Mesodermal cell (in vitro differentiated cells): ENCODE measurements around the gene PRICKLE2.

ENCODE experiments used
- H3K27ac ChIP-seq: 2 replicates; pipeline ENCODE4 v1.7.0; 2013; ENCODE audit warnings: mild to moderate bottlenecking, low read depth, low read length, moderate library complexity; ENCODE audit not compliant: severe bottlenecking
- H3K36me3 ChIP-seq: 2 replicates; pipeline ENCODE4 v1.7.1; 2013; ENCODE audit warnings: mild to moderate bottlenecking, low read length, moderate library complexity; ENCODE audit not compliant: control insufficient read depth, insufficient read depth
- H3K4me1 ChIP-seq: one replicate; pipeline ENCODE4 v1.7.1; 2013; ENCODE audit warnings: mild to moderate bottlenecking, low read length; ENCODE audit not compliant: insufficient read depth, control insufficient read depth, poor library complexity, severe bottlenecking
- H3K4me3 ChIP-seq: 2 replicates; pipeline ENCODE4 v1.7.0; 2013; ENCODE audit warnings: low read length, control low read depth, mild to moderate bottlenecking; ENCODE audit not compliant: insufficient read depth, poor library complexity, severe bottlenecking; ENCODE audit errors: extremely low read depth
- H3K9me3 ChIP-seq: 2 replicates; pipeline ENCODE4 v1.7.1; 2013; ENCODE audit warnings: mild to moderate bottlenecking, low read length, moderate library complexity; ENCODE audit not compliant: control insufficient read depth
- WGBS, 2 experiments: methylation state at CpG; one replicate each; pipeline ENCODE4 v1.1.5; 2013; ENCODE audit warnings: missing lambda C conversion rate in 2 of 2; ENCODE audit not compliant: insufficient coverage in 2 of 2; 5-methylcytosine and 5-hydroxymethylcytosine counted together

The PRICKLE2 gene

GRCh38 chr3:64234571-64234970 lies 9.3 kb upstream of the PRICKLE2 start:
- H3K27ac ChIP-seq: no peak overlapping the region
- WGBS, 2 experiments: no CpG with 5 or more reads among the region's 5 CpGs
- H3K36me3 ChIP-seq: peaks cover 54% of the 10 kb centered on the region
- H3K4me3 ChIP-seq: no peak overlapping the region
- peaks cover 11% of the 10 kb centered on the region for H3K4me1 ChIP-seq
- H3K9me3 ChIP-seq: peaks cover 10% of the 10 kb centered on the region

GRCh38 chr3:64232821-64233220 lies 7.6 kb upstream of the PRICKLE2 start:
- H3K9me3 ChIP-seq: peaks cover 8% of the 10 kb centered on the region
- peaks cover 52% of the 10 kb centered on the region for H3K36me3 ChIP-seq
- WGBS, 2 experiments: 90 to 100% methylated on average over 3 to 4 of the region's 4 CpGs
- H3K27ac ChIP-seq: no peak overlapping the region
- H3K4me1 ChIP-seq: no peaks in the 10 kb centered on the region
- no peak overlapping the region for H3K4me3 ChIP-seq

GRCh38 chr3:64229903-64230302 lies 4.6 kb upstream of the PRICKLE2 start:
- Histone ChIP-seq H3K36me3 (peaks cover 36% of the 10 kb centered on the region), H3K4me3 (no peak overlapping the region), H3K27ac (peak overlapping the region; percentile 33), H3K4me1 (peaks cover 22% of the 10 kb centered on the region), H3K9me3 (no peaks in the 10 kb centered on the region)
- 88 to 100% methylated on average over 1 of the region's 1 CpG for WGBS, 2 experiments

GRCh38 chr3:64228110-64228509 lies 2.8 kb upstream of the PRICKLE2 start:
- Histone ChIP-seq H3K9me3 (no peaks in the 10 kb centered on the region), H3K36me3 (peaks cover 30% of the 10 kb centered on the region), H3K4me3 (no peak overlapping the region), H3K27ac (no peak overlapping the region), H3K4me1 (peaks cover 31% of the 10 kb centered on the region)
- no CpG with 5 or more reads among the region's 1 CpG for WGBS, 2 experiments

- H3K36me3 ChIP-seq: peaks cover 27% of the 10 kb centered on the region
- 74 to 93% methylated on average over 2 of the region's 3 CpGs for WGBS, 2 experiments
- H3K4me1 ChIP-seq: peaks cover 39% of the 10 kb centered on the region
- no peak overlapping the region for H3K27ac ChIP-seq
- no peaks in the 10 kb centered on the region for H3K9me3 ChIP-seq
- H3K4me3 ChIP-seq: no peak overlapping the region
Observed at GRCh38 chr3:64226730-64227129, 1.5 kb upstream of the PRICKLE2 start.

- Histone ChIP-seq H3K36me3 (peaks cover 27% of the 10 kb centered on the region), H3K27ac (peak overlapping the region; percentile 82), H3K9me3 (no peaks in the 10 kb centered on the region), H3K4me3 (no peak overlapping the region), H3K4me1 (peaks cover 48% of the 10 kb centered on the region)
- 70 to 100% methylated on average over 1 to 2 of the region's 7 CpGs for WGBS, 2 experiments
Observed at GRCh38 chr3:64225695-64226499, 631 bp upstream of the PRICKLE2 start.

GRCh38 chr3:64223791-64224745 lies 1.2 kb downstream of the PRICKLE2 start:
- Histone ChIP-seq H3K4me1 (peaks cover 58% of the 10 kb centered on the region), H3K9me3 (no peaks in the 10 kb centered on the region), H3K4me3 (peak overlapping the region; percentile 29), H3K36me3 (peaks cover 29% of the 10 kb centered on the region), H3K27ac (no peak overlapping the region)
- 81 to 90% methylated on average over 7 to 8 of the region's 9 CpGs for WGBS, 2 experiments

GRCh38 chr3:64222501-64223111 lies 2.7 kb downstream of the PRICKLE2 start:
- peaks cover 59% of the 10 kb centered on the region for H3K4me1 ChIP-seq
- no peak overlapping the region for H3K27ac ChIP-seq
- H3K36me3 ChIP-seq: peaks cover 26% of the 10 kb centered on the region
- H3K9me3 ChIP-seq: no peaks in the 10 kb centered on the region
- H3K4me3 ChIP-seq: no peak overlapping the region
- 86 to 93% methylated on average over 1 to 3 of the region's 3 CpGs for WGBS, 2 experiments

- Histone ChIP-seq H3K4me1 (peaks cover 62% of the 10 kb centered on the region), H3K36me3 (peaks cover 17% of the 10 kb centered on the region), H3K9me3 (no peaks in the 10 kb centered on the region), H3K4me3 (no peak overlapping the region), H3K27ac (no peak overlapping the region)
- WGBS, 2 experiments: 93 to 100% methylated on average over 1 to 6 of the region's 6 CpGs
Observed at GRCh38 chr3:64221571-64222257, 3.6 kb downstream of the PRICKLE2 start.
